ENCODE results near the gene TREH.

TREH gene

GRCh38 chr11:118636569-118637290 lies 42.7 kb downstream of the TREH start:
- TF ChIP-seq POLR2AphosphoS5 (IDR thresholded peaks at IDR 0.05; ENCODE audit: low read depth, low read length) (no peak), TAF1 (IDR thresholded peaks at IDR 0.05; ENCODE audit: borderline replicate concordance, insufficient read depth, low read length) (no peak), FOXP2 (optimal IDR thresholded peaks at IDR 0.05; ENCODE audit: borderline replicate concordance, extremely low read depth, extremely low read length, insufficient read depth) (no peak), SIN3A (IDR thresholded peaks at IDR 0.05; ENCODE audit: borderline replicate concordance, insufficient read depth, low read length) (no peak)
- TF ChIP-seq, protein P1, sequence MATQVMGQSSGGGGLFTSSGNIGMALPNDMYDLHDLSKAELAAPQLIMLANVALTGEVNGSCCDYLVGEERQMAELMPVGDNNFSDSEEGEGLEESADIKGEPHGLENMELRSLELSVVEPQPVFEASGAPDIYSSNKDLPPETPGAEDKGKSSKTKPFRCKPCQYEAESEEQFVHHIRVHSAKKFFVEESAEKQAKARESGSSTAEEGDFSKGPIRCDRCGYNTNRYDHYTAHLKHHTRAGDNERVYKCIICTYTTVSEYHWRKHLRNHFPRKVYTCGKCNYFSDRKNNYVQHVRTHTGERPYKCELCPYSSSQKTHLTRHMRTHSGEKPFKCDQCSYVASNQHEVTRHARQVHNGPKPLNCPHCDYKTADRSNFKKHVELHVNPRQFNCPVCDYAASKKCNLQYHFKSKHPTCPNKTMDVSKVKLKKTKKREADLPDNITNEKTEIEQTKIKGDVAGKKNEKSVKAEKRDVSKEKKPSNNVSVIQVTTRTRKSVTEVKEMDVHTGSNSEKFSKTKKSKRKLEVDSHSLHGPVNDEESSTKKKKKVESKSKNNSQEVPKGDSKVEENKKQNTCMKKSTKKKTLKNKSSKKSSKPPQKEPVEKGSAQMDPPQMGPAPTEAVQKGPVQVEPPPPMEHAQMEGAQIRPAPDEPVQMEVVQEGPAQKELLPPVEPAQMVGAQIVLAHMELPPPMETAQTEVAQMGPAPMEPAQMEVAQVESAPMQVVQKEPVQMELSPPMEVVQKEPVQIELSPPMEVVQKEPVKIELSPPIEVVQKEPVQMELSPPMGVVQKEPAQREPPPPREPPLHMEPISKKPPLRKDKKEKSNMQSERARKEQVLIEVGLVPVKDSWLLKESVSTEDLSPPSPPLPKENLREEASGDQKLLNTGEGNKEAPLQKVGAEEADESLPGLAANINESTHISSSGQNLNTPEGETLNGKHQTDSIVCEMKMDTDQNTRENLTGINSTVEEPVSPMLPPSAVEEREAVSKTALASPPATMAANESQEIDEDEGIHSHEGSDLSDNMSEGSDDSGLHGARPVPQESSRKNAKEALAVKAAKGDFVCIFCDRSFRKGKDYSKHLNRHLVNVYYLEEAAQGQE (IDR thresholded peaks at IDR 0.05; ENCODE audit: insufficient read depth in 1 of 2, low read depth in 2 of 2, low read length in 2 of 2), result no peak

DNA sequence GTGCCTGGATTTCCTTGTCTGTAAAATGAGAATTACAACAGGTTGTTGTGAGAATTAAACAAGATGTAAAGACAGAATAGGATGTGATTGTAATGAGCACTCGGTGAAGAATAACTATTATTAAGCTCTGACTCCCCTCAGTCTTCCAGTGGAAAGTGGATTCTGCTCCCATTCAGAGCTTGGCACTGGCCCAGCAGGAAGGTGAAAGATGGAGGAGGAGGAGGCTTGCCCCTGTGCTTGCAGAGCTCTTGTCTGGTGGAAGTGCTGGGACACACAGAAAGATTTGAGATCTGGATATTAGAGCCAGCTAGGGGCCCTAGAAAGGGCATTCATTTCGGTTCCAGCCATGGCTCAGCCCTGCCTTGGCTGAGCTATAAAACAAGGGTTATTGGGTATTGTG lies 43.8 kb downstream of the TREH start:
- TF ChIP-seq TAF1 (IDR thresholded peaks at IDR 0.05; ENCODE audit: borderline replicate concordance, insufficient read depth, low read length) (no peak), POLR2AphosphoS5 (IDR thresholded peaks at IDR 0.05; ENCODE audit: low read depth, low read length) (no peak; the same call in 1 of the 2 replicates), SIN3A (IDR thresholded peaks at IDR 0.05; ENCODE audit: borderline replicate concordance, insufficient read depth, low read length) (no peak), FOXP2 (optimal IDR thresholded peaks at IDR 0.05; ENCODE audit: borderline replicate concordance, extremely low read depth, extremely low read length, insufficient read depth) (no peak)
- TF ChIP-seq, protein P1 (IDR thresholded peaks at IDR 0.05; ENCODE audit: insufficient read depth in 1 of 2, low read depth in 2 of 2, low read length in 2 of 2), result no peak

DNA sequence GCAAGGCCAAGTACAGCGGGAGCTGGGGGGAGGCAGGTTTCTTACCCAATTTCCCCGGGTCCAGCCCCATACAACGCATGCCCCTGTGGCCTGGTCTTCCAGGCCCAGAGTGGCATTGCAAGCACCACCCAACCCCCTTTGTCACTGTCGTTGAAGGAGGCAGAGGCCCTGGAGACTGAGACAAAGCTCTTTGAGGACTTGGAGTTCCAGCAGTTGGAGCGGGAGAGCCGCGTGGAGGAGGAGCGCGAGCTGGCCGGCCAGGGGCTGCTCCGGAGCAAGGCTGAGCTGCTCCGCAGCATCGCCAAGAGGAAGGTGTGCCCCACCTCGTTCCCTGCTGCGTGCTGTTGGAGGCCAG lies 44.2 kb downstream of the TREH start:
- TF ChIP-seq, protein P1 (IDR thresholded peaks at IDR 0.05; ENCODE audit: insufficient read depth in 1 of 2, low read depth in 2 of 2, low read length in 2 of 2), result no peak
- no peak for TF ChIP-seq POLR2AphosphoS5 (IDR thresholded peaks at IDR 0.05; ENCODE audit: low read depth, low read length)
- TF ChIP-seq TAF1 (IDR thresholded peaks at IDR 0.05; ENCODE audit: borderline replicate concordance, insufficient read depth, low read length), result no peak
- no peak for TF ChIP-seq SIN3A (IDR thresholded peaks at IDR 0.05; ENCODE audit: borderline replicate concordance, insufficient read depth, low read length)
- TF ChIP-seq FOXP2 (optimal IDR thresholded peaks at IDR 0.05; ENCODE audit: borderline replicate concordance, extremely low read depth, extremely low read length, insufficient read depth), result no peak

DNA sequence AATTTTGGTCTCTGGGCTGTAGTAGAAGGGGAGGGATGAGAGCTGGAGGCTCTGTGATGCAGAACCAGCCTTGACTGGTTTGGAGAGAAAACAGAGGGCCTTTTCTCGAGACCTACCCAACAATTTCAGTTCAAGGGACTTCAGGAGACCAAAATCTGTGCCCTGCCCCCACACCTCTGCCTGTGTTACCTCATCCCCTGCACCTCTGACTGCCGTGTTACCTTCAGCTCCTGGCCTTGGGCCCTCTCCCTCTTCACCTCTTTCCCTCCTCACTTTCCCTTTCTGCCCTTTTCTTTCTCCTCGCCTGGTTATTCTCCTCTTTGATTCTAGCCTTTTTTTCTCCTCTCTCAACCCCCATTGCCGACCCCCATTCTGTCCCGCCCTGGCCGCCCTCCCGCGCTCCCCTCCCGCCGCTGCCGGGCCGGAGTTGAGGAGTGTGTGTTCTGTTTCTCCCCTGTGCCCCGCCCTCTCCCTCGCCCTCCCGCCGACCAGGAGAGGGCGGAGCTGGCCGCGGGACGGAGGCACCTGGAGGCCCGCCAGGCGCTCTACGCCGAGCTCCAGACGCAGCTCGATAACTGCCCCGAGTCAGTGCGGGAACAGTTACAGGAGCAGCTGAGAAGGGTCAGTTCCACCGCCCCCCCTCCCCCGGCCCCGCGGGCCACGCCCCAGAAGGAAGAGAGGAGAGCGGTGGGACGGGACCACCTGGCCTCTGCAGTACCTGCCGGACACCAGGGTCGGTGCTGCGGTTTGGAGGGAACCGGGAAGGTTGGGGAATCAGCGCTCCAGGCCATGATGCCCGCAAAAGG lies 44.8 kb downstream of the TREH start:
- TF ChIP-seq TAF1 (IDR thresholded peaks at IDR 0.05; ENCODE audit: borderline replicate concordance, insufficient read depth, low read length), result no peak
- TF ChIP-seq, protein P1 (IDR thresholded peaks at IDR 0.05; ENCODE audit: insufficient read depth in 1 of 2, low read depth in 2 of 2, low read length in 2 of 2), result no peak
- TF ChIP-seq FOXP2 (optimal IDR thresholded peaks at IDR 0.05; ENCODE audit: borderline replicate concordance, extremely low read depth, extremely low read length, insufficient read depth), result no peak
- no peak for TF ChIP-seq SIN3A (IDR thresholded peaks at IDR 0.05; ENCODE audit: borderline replicate concordance, insufficient read depth, low read length)
- no peak for TF ChIP-seq POLR2AphosphoS5 (IDR thresholded peaks at IDR 0.05; ENCODE audit: low read depth, low read length)
